Nephron (organoid): ENCODE results near the gene ATRIP.
"Not testable (repeated sequence)": the region's sequence is repeated elsewhere in the genome, so short reads cannot be mapped to it uniquely, and the experiment has no call there.

ENCODE experiments used
- H3K27ac Mint-ChIP-seq, 3 experiments: 2 replicates each; pipeline ENCODE4 v1.8.0; 2020; ENCODE audit warnings: mixed read lengths in 3 of 3, mild to moderate bottlenecking in 2 of 3, moderate library complexity in 1 of 3
- H3K27me3 Mint-ChIP-seq: 2 replicates; pipeline ENCODE4 v1.8.0; 2021; ENCODE audit warnings: low read depth, mild to moderate bottlenecking, moderate library complexity, mixed read lengths
- H3K36me3 Mint-ChIP-seq: 2 replicates; pipeline ENCODE4 v1.8.0; 2020; ENCODE audit warnings: low read depth, mixed read lengths
- H3K4me1 Mint-ChIP-seq: 2 replicates; pipeline ENCODE4 v1.8.0; 2020; ENCODE audit warnings: mixed read lengths
- H3K4me3 Mint-ChIP-seq, 3 experiments: 2 replicates each; pipeline ENCODE4 v1.8.0; 2020; ENCODE audit warnings: mild to moderate bottlenecking in 3 of 3, mixed read lengths in 3 of 3, moderate library complexity in 2 of 3
- H3K9me3 Mint-ChIP-seq: 2 replicates; pipeline ENCODE4 v1.8.0; 2020; ENCODE audit warnings: mixed read lengths
- TF ChIP-seq, protein P1 (sequence below), 3 experiments: fragments of 200-600 bp; sonication (generic); IDR thresholded peaks; one replicate each; pipeline ENCODE4 v1.5.0; 2021; ENCODE audit warnings: antibody characterized with exemption in 3 of 3; ENCODE audit not compliant: unreplicated experiment in 3 of 3

Gene ATRIP

DNA sequence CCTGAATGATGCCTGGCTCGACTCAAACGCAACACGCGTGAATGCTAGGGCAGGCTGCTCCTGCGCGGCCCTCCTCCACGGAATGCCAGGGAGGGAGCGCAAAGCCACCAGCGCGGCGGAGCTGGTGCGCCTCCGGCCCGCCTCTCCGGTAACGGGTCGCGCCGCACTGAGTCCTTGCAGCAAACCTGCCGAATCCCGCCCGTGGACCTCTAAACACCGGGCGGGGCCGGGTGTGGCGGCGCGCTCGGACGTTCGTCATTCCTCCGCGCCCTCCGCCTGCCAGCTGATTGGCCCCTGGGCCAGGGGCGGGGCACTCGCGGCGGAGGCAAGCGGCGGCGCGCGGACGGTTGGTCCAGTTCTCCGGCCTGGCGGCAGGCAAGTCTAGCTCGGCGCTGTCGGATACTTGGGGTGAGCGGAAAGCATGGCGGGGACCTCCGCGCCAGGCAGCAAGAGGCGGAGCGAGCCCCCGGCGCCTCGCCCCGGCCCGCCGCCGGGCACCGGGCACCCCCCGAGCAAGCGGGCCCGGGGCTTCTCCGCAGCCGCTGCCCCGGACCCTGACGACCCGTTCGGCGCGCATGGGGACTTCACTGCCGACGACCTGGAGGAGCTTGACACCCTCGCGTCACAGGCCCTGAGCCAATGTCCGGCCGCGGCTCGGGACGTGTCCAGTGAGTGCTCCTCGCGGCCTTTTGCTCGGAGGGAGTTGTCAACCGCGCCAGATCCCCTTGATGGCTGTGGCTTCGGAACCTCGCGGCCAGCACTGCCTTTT is at the start of gene ATRIP:
TSS of gene ATRIP (plus strand) at position 313 of the 769 bp plus-strand sequence. CDS start at position 422, 109 bp downstream.
- Mint-ChIP-seq H3K9me3 (no peaks in the 10 kb centered on the region), H3K4me3 (peak within 1 kb of the TSS; percentile 85 to 90 (median 88)), H3K27ac (peak within 1 kb of the TSS; percentile 45 to 86 (median 61)), H3K27me3 (no peaks in the 10 kb centered on the region), H3K4me1 (peaks cover 30% of the 10 kb centered on the region), H3K36me3 (peaks cover 16% of the 10 kb centered on the region)
- TF ChIP-seq, protein P1, sequence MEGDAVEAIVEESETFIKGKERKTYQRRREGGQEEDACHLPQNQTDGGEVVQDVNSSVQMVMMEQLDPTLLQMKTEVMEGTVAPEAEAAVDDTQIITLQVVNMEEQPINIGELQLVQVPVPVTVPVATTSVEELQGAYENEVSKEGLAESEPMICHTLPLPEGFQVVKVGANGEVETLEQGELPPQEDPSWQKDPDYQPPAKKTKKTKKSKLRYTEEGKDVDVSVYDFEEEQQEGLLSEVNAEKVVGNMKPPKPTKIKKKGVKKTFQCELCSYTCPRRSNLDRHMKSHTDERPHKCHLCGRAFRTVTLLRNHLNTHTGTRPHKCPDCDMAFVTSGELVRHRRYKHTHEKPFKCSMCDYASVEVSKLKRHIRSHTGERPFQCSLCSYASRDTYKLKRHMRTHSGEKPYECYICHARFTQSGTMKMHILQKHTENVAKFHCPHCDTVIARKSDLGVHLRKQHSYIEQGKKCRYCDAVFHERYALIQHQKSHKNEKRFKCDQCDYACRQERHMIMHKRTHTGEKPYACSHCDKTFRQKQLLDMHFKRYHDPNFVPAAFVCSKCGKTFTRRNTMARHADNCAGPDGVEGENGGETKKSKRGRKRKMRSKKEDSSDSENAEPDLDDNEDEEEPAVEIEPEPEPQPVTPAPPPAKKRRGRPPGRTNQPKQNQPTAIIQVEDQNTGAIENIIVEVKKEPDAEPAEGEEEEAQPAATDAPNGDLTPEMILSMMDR (IDR thresholded peaks at IDR 0.05; ENCODE audit: unreplicated experiment in 3 of 3) = no peak

DNA sequence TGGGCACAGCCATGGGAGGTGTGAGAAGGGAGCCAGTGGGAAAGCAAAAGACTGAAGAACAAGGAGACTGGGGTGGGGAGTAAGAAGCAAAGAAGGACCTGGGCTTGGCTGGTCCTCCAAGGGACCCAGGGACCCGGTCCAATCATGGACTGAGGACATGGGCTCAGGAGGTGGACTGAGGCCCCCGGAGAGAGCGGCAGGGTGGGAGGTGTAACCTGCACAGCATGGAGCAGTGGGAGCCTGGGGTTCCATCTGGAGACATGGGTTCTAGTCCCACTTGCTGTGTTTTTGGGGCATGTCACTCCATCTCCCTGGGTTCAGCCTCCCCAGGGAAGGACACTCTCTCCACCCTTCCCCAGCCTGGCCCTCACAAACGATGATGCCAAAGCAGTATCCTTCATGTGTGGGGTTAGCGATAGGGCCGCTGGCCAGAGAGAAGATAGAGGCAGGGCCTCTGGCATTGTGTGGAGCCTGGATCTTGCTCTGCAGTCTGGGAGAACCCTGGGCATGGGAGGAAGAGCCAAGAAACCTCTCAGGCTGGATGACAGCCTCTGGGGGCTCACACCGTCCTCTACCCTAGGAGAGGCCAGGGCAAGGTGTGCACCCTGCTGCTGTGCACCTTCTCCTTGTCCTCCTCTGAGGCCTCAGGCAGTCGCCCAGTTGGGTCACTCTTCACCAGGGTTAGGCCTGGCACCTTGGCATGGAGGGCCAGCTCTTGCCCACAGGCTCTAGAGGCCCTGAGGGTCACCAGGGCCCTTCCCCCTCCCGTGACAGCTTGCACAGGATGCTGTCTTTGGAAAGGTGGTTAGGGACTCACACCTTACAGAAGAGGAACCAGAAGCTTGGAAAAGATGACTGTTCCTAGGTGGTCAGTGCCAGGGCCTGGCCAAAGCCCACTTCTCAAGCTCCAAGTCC is 48.5 kb upstream of the ATRIP start:
- H3K4me1 Mint-ChIP-seq = no peaks in the 10 kb centered on the region
- H3K27me3 Mint-ChIP-seq = peaks cover 8% of the 10 kb centered on the region
- H3K36me3 Mint-ChIP-seq = peaks cover 3% of the 10 kb centered on the region
- H3K4me3 Mint-ChIP-seq = no peak overlapping the region
- TF ChIP-seq, protein P1 (IDR thresholded peaks at IDR 0.05; ENCODE audit: unreplicated experiment in 3 of 3) = no peak
- H3K9me3 Mint-ChIP-seq = no peaks in the 10 kb centered on the region
- no peak overlapping the region for H3K27ac Mint-ChIP-seq

DNA sequence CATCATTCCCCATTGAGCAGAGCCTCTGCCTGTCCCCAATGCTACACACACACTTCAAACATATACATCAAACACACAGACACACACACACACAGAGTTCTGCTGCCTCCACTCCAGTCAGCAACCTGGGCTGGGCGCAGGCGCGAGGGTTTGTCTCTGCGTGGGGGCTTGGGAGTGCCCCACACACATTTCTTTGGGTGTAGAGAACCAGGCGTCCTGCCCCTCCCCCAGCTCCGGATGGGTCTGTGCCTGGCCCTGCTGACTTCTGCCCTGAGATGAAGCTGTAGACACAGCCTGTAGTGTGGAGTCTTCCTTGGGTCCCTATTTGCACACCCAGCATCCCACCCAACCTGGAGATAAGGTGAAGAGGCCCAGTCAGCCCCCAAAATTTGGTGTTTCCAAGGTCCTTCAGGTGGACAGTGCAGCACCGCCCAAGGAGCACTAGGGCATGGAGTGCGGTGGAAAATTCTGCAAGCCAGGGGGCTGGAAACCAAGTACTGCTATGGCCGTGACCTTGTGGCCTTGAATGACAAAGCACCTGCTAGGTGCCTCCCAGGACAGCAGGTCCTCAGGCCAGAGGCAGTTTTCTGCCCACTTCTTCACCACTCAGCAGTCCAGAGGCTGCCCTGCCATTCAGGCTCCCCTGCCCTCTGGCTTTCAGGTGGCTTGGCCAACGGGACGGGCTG is 47.7 kb upstream of the ATRIP start:
- Mint-ChIP-seq H3K4me1 (no peaks in the 10 kb centered on the region), H3K4me3 (no peak overlapping the region), H3K36me3 (peaks cover 3% of the 10 kb centered on the region), H3K27me3 (peaks cover 8% of the 10 kb centered on the region), H3K9me3 (no peaks in the 10 kb centered on the region), H3K27ac (no peak overlapping the region)
- TF ChIP-seq, protein P1 (IDR thresholded peaks at IDR 0.05; ENCODE audit: unreplicated experiment in 3 of 3) = no peak

- TF ChIP-seq, protein P1 (IDR thresholded peaks at IDR 0.05; ENCODE audit: unreplicated experiment in 3 of 3) = no peak
- peaks cover 8% of the 10 kb centered on the region for H3K27me3 Mint-ChIP-seq
- peak overlapping the region in 1 of 3 experiments; percentile 24 for H3K27ac Mint-ChIP-seq
- H3K36me3 Mint-ChIP-seq = peaks cover 3% of the 10 kb centered on the region
- no peaks in the 10 kb centered on the region for H3K4me1 Mint-ChIP-seq
- no peak overlapping the region for H3K4me3 Mint-ChIP-seq
- H3K9me3 Mint-ChIP-seq = no peaks in the 10 kb centered on the region
Measured at GRCh38 chr3:48399387-48400172, 47.0 kb upstream of the ATRIP start.

DNA sequence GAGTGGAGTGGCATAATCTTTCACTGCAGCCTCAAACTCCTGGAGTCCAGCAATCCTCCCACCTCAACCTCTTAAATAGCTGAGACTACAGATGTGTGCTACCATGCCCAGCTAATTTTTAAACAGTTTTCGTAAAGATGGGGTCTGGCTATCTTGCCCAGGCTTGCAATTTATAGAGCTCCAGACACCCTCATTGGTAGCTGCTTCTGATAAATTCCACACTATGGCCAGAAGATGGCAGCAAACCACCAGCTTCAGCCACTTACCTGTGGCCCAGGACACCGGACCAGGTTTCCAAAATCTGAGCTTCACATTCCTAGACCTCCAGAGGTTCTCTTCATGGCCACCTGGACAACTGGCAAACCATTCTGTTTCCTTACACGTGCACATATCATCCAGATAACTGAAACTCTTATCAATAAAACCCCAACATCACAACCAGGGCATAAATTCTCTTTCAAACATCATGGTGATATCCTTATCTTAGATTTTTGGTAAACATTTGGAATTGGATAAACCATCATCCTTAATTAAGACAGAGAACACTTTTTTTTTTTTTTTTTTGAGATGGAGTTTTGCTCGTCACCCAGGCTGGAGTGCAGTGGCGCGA is 45.6 kb upstream of the ATRIP start:
- Mint-ChIP-seq H3K4me1 (no peaks in the 10 kb centered on the region), H3K36me3 (peaks cover 3% of the 10 kb centered on the region), H3K27me3 (peaks cover 8% of the 10 kb centered on the region), H3K4me3 (no peak overlapping the region), H3K27ac (peak overlapping the region in 1 of 3 experiments; percentile 51), H3K9me3 (no peaks in the 10 kb centered on the region)
- TF ChIP-seq, protein P1 (IDR thresholded peaks at IDR 0.05; ENCODE audit: unreplicated experiment in 3 of 3) = peak; percentile 72 to 84 (median 77)

DNA sequence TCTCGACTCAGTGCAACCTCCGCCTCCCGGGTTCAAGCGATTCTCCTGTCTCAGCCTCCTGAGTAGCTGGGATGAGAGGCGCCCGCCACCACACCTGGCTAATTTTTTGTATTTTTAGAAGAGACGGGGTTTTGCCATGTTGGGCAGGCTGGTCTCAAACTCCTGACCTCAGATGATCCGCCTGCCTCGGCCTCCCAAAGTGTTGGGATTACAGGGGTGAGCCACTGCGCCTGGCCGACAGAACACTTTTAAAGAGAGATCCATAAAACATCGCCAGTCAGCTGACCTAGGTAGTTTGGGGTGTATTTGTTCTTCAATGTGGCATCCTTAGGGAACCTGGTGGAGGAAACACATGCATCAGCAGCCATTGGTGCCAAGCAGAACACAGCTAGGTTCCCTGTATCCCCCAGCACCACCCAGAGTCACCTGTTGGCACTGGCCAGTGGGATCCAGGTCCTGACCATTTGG is 45.1 kb upstream of the ATRIP start:
- H3K9me3 Mint-ChIP-seq, H3K4me3 Mint-ChIP-seq, H3K27me3 Mint-ChIP-seq, H3K27ac Mint-ChIP-seq, H3K4me1 Mint-ChIP-seq, H3K36me3 Mint-ChIP-seq: not testable (repeated sequence)
